Astrocyte of the spinal cord (primary cell): Measurements from ENCODE around the gene KMT2C.

Source experiments
- DNase-seq: peaks from one replicate; pipeline ENCODE4 v3.0.0; 2011; ENCODE audit warnings: low read depth, low spot score
- H3K4me3 ChIP-seq: 2 replicates; pipeline ENCODE4 v1.5.1; 2011; ENCODE audit warnings: low read depth, mild to moderate bottlenecking, low read length, moderate library complexity
- in situ Hi-C: cut with HindIII; loops from 2 replicates; pipeline ENCODE4 v1.10.0; 2017; ENCODE audit warnings: low sequenced_read_pairs
- TF ChIP-seq, protein P1 (sequence below): IDR thresholded peaks from 2 replicates; pipeline ENCODE4 v1.5.1; 2012; ENCODE audit warnings: low read depth, mild to moderate bottlenecking, low read length, inconsistent platforms

The KMT2C gene

DNA sequence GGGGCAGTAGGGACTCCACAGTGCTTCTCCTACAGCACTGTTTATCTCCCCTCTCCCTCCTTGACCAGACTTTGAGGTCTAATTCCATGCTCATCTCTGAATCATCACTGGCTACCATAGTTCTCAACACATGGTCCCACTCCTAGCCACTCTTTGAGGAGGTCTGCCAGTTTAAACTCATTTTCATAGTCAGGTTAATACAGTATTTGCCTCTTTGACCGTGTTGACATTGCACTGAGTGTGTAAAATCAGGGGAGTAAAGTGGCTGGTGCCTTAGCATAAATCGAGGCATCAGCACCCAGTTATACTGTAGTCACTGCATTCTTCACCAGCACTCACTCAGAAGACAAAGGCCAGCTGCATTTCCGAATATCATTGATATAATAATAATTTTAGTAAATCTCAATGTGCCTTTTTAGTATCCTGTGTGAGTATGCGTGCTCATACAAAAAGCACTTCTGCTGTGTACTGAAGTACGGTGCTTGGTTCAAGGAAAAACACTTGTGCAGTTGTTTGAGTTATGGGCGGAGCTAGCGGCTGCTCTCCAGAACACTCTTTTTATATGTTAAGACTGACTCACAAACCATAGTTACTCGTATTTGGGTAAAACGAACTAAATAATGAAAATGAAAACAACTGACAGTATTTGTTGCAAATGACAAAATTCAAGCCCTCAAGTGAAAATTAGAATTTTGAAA lies 320.6 kb downstream of the KMT2C start:
- no peak for DNase-seq
- in situ Hi-C loops = no loop called here
- no peak overlapping the region for H3K4me3 ChIP-seq
- TF ChIP-seq, protein P1, sequence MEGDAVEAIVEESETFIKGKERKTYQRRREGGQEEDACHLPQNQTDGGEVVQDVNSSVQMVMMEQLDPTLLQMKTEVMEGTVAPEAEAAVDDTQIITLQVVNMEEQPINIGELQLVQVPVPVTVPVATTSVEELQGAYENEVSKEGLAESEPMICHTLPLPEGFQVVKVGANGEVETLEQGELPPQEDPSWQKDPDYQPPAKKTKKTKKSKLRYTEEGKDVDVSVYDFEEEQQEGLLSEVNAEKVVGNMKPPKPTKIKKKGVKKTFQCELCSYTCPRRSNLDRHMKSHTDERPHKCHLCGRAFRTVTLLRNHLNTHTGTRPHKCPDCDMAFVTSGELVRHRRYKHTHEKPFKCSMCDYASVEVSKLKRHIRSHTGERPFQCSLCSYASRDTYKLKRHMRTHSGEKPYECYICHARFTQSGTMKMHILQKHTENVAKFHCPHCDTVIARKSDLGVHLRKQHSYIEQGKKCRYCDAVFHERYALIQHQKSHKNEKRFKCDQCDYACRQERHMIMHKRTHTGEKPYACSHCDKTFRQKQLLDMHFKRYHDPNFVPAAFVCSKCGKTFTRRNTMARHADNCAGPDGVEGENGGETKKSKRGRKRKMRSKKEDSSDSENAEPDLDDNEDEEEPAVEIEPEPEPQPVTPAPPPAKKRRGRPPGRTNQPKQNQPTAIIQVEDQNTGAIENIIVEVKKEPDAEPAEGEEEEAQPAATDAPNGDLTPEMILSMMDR = no peak

DNA sequence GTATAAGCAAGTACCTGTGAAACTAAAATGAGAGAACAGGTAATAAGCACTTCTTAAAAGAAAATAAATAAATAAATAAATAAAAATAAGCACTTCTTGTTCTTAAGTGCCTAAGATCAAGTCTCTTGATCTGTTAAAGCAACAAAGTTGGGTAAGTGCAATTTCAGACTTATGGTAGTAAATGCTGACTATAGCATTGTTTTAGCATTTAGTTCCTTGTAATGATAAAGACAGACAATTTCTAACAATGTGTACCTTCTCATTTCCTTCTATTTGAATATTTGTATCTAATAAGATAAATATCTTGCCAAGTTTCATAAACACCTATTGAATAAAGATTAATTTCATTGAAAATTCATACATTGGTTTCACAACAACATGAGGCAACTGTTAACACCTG lies 323.0 kb downstream of the KMT2C start:
- no peak overlapping the region for H3K4me3 ChIP-seq
- TF ChIP-seq, protein P1 = no peak
- DNase-seq = no peak
- in situ Hi-C loops = no loop called here

DNA sequence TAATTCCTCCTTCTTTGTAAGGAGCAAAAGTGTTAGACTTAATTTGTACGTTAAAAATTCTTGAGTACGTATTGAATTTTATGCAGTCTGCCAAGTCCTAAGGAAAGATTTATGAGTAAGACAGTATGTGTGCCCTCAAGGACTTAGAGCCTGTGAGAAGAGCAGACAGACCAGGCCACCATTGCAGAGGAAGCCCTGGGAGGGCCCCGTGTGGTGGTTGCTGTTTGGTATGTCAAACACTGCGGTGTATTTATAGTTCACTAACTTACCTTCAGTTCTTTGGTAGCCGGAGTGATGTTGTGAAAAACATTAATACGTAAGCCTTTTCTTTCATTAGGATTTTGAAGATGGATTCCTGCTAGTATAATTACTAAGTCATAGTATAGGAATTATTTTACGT lies 327.4 kb downstream of the KMT2C start:
- TF ChIP-seq, protein P1 = no peak

DNA sequence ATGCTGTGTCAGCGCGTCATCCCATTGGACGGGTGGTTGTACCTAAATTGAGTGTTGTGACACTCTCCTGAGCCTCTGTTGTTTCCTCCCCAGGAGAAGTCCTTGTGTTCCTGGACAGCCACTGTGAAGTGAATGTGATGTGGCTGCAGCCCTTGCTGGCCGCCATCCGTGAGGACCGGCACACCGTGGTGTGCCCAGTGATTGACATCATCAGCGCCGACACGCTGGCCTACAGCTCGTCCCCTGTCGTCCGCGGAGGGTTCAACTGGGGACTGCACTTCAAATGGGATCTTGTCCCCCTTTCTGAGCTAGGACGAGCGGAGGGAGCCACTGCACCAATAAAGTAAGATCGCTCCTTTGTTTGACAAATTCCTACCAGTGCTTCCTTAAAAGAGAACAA lies 327.9 kb downstream of the KMT2C start:
- no peak for DNase-seq
- TF ChIP-seq, protein P1 = no peak
- in situ Hi-C loops = no loop called here
- H3K4me3 ChIP-seq = no peak overlapping the region

More for the DNA sequence above, 327.4 kb downstream of the KMT2C start:
- no peak for DNase-seq
- H3K4me3 ChIP-seq = no peak overlapping the region
- in situ Hi-C loops = no loop called here

DNA sequence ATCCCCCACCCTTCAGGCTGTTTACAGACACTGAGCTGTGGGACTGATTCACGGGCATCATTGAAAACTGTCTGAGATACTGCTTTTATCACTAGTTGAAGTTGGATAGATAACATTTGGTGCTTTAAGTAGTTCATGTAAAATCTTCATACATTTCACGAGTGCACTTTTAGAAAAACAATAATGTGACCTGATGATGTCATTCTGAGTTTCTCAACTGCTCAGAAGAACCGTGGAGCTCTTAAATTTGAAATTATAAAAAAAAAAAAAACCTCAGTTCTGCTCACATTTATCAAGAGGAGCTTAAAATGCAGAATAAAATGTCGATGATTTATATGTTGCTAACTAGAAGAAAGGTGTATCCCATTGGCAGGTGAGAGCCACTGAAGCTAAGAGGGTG lies 328.8 kb downstream of the KMT2C start:
- DNase-seq = no peak
- H3K4me3 ChIP-seq = no peak overlapping the region
- in situ Hi-C loops = no loop called here
- TF ChIP-seq, protein P1 = no peak

DNA sequence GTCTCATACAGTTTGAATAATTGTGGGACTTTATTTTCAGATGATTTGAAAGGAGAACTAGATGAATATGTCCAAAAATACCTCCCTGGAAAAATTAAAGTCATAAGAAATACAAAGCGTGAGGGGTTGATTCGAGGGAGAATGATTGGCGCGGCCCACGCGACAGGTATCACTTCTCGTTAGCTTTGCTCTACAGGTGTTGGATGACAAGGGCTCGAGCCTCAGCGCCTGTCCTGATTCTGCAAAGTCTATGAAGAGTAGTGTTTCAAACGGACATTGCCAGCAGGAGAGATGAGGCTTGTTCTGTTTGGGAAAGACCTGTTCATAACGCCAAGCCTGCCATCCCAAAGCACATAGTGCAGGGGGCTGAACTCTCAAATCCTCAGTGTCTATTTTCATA lies 330.6 kb downstream of the KMT2C start:
- H3K4me3 ChIP-seq = no peak overlapping the region
- in situ Hi-C loops = no loop called here
- TF ChIP-seq, protein P1 = no peak
- no peak for DNase-seq
